HCT116 (cell line): ENCODE measurements around the gene TMCO1. TPM values are rescaled to one million over a fixed set of nuclear protein-coding genes. Genes with fewer than 3 reads are reported as not detected.

Experiments
- ATAC-seq: fragments of 200-7000 bp; cut with Tn5 transposase; 2 replicates; pipeline ENCODE4 v1.9.1; 2020; ENCODE audit warnings: mild to moderate bottlenecking, moderate library complexity
- BruUV-seq: library from RNA; stranded (reverse); fragments of 400-500 nt; replicated peaks from 2 replicates; lab custom pipeline; 2021; lab: Mats Ljungman, UMichigan
- CTCF ChIA-PET: fragments of 300-600 bp; sonication (Branson Sonifier 250); formaldehyde crosslinking; loops from one replicate; lab custom pipeline; 2021; ENCODE audit warnings: antibody characterized with exemption; lab: Charles Lee
- POLR2A ChIA-PET: fragments of 300-600, 350-600 bp; sonication (Branson Sonifier 250); formaldehyde crosslinking; loops from one replicate; lab custom pipeline; 2021; ENCODE audit warnings: antibody characterized with exemption; lab: Charles Lee
- RAD21 ChIA-PET, 2 experiments: fragments of 300-600 bp; sonication (Branson Sonifier 250); formaldehyde crosslinking; loops; one replicate each; lab custom pipeline; 2023; ENCODE audit warnings: low total read pairs in 2 of 2; ENCODE audit not compliant: uncharacterized antibody in 2 of 2, unreplicated experiment in 2 of 2, low non-redundant PET in 1 of 2; lab: Charles Lee
- DNase-seq: peaks from one replicate; pipeline ENCODE4 v3.0.0-alpha.2; 2010; ENCODE audit warnings: low read depth, low spot score
- H2AFZ ChIP-seq: fragments of 200-600 bp; shearing (Covaris generic), sonication (generic); 2 replicates; pipeline ENCODE4 v1.6.1; 2017; ENCODE audit warnings: low read depth, mixed run types, mixed read lengths, antibody characterized with exemption, low read length; ENCODE audit not compliant: poor library complexity, severe bottlenecking
- H3K27ac ChIP-seq: 2 replicates; pipeline ENCODE4 v1.5.1; 2012; ENCODE audit warnings: low read depth, low read length
- H3K27me3 ChIP-seq: fragments of 200-600 bp; sonication (generic); 2 replicates; pipeline ENCODE4 v1.6.1; 2016; ENCODE audit warnings: mixed run types, low read length, mixed read lengths; ENCODE audit not compliant: insufficient read depth
- H3K36me3 ChIP-seq, 2 experiments: fragments of 200-500 bp in 1 of 2; fragments of 200-600 bp in 1 of 2; sonication (Bioruptor generic) in 1 of 2; sonication (generic) in 1 of 2; 2 replicates each; pipeline versions ENCODE4 v1.5.1 to v1.6.1; 2014 to 2016; ENCODE audit warnings: low read length in 2 of 2, inconsistent platforms in 1 of 2, mixed read lengths in 1 of 2, mixed run types in 1 of 2; ENCODE audit not compliant: insufficient read depth in 2 of 2, control insufficient read depth in 1 of 2
- H3K4me1 ChIP-seq, 2 experiments: fragments of 200-600 bp in 1 of 2; sonication (generic) in 1 of 2; 2 replicates each; pipeline versions ENCODE4 v1.5.1 to v1.6.1; 2012 to 2017; ENCODE audit warnings: low read length in 2 of 2, inconsistent platforms in 1 of 2, mild to moderate bottlenecking in 1 of 2, mixed read lengths in 1 of 2, mixed run types in 1 of 2, moderate library complexity in 1 of 2; ENCODE audit not compliant: insufficient read depth in 2 of 2, control insufficient read depth in 1 of 2
- H3K4me2 ChIP-seq: fragments of 200-600 bp; sonication (generic); 2 replicates; pipeline ENCODE4 v1.6.1; 2017; ENCODE audit warnings: mixed run types, low read length, mixed read lengths
- H3K4me3 ChIP-seq, 2 experiments: fragments of 200-600 bp in 1 of 2; sonication (generic) in 1 of 2; replicated peaks in 1 of 2; 2 replicates each; pipeline ENCODE4 v1.5.1; 2011 to 2016; ENCODE audit warnings: low read length in 2 of 2, control low read depth in 1 of 2, low read depth in 1 of 2, mild to moderate bottlenecking in 1 of 2, mixed read lengths in 1 of 2, mixed run types in 1 of 2
- H3K79me2 ChIP-seq: fragments of 200-600 bp; sonication (generic); 2 replicates; pipeline ENCODE4 v1.6.1; 2017; ENCODE audit warnings: mild to moderate bottlenecking, mixed run types, low read length, moderate library complexity, mixed read lengths; ENCODE audit not compliant: insufficient read depth
- H3K9ac ChIP-seq: fragments of 200-600 bp; sonication (generic); 2 replicates; pipeline ENCODE4 v1.6.1; 2016; ENCODE audit warnings: low read length, mixed read lengths
- H3K9me2 ChIP-seq: fragments of 200-600 bp; sonication (generic), shearing (Covaris generic); 2 replicates; pipeline ENCODE4 v1.6.1; 2017; ENCODE audit warnings: mixed run types, mild to moderate bottlenecking, moderate library complexity; ENCODE audit not compliant: insufficient read depth
- H3K9me3 ChIP-seq, 2 experiments: fragments of 200-500 bp in 1 of 2; fragments of 200-600 bp in 1 of 2; sonication (Bioruptor generic) in 1 of 2; sonication (generic) in 1 of 2; 2 replicates each; pipeline ENCODE4 v1.6.1; 2014 to 2017; ENCODE audit warnings: low read length in 2 of 2, mixed read lengths in 2 of 2, inconsistent platforms in 1 of 2, low read depth in 1 of 2, mild to moderate bottlenecking in 1 of 2, mixed run types in 1 of 2, moderate library complexity in 1 of 2; ENCODE audit not compliant: control insufficient read depth in 1 of 2, insufficient read depth in 1 of 2
- H4K20me1 ChIP-seq: fragments of 200-600 bp; sonication (generic), shearing (Covaris generic); 2 replicates; pipeline ENCODE4 v1.6.1; 2017; ENCODE audit warnings: mixed run types, mild to moderate bottlenecking, moderate library complexity; ENCODE audit not compliant: insufficient read depth
- CBX3 ChIP-seq: IDR thresholded peaks from 2 replicates; pipeline ENCODE4 v1.6.1; 2012; ENCODE audit warnings: low read depth
- CEBPB ChIP-seq: IDR thresholded peaks from 2 replicates; pipeline ENCODE4 v1.6.1; 2012; ENCODE audit warnings: low read depth
- EGR1 ChIP-seq: IDR thresholded peaks from 2 replicates; pipeline ENCODE4 v1.6.1; 2012; ENCODE audit warnings: low read depth
- ELF1 ChIP-seq: IDR thresholded peaks from 2 replicates; pipeline ENCODE4 v1.6.1; 2012; ENCODE audit warnings: low read depth, borderline replicate concordance
- EZH2 ChIP-seq: fragments of 200-600 bp; sonication (generic); IDR thresholded peaks from 2 replicates; pipeline ENCODE4 v1.6.1; 2017; ENCODE audit warnings: antibody characterized with exemption, mixed run types
- EZH2phosphoT487 ChIP-seq: fragments of 200-600 bp; IDR thresholded peaks from 2 replicates; pipeline ENCODE4 v1.6.1; 2018; ENCODE audit warnings: antibody characterized with exemption, borderline replicate concordance
- FOSL1 ChIP-seq: IDR thresholded peaks from 2 replicates; pipeline ENCODE4 v1.6.1; 2012; ENCODE audit warnings: low read depth
- JUND ChIP-seq: IDR thresholded peaks from 2 replicates; pipeline ENCODE4 v1.6.1; 2012
- POLR2A ChIP-seq: IDR thresholded peaks from 2 replicates; pipeline ENCODE4 v1.7.0; 2011; ENCODE audit warnings: borderline replicate concordance; ENCODE audit not compliant: insufficient read depth, insufficient read length; ENCODE audit errors: extremely low read depth
- POLR2AphosphoS5 ChIP-seq: IDR thresholded peaks from 2 replicates; pipeline ENCODE4 v1.6.1; 2011; ENCODE audit warnings: mild to moderate bottlenecking, low read depth, low read length, moderate library complexity
- RAD21 ChIP-seq: IDR thresholded peaks from 2 replicates; pipeline ENCODE4 v1.6.1; 2012; ENCODE audit warnings: low read depth, mild to moderate bottlenecking
- SP1 ChIP-seq: IDR thresholded peaks from 2 replicates; pipeline ENCODE4 v1.6.1; 2012; ENCODE audit warnings: low read depth
- SRF ChIP-seq: IDR thresholded peaks from 2 replicates; pipeline ENCODE4 v1.6.1; 2012; ENCODE audit warnings: low read depth
- TCF7L2 ChIP-seq: IDR thresholded peaks from 2 replicates; pipeline ENCODE4 v1.7.0; 2011; ENCODE audit warnings: borderline replicate concordance, inconsistent platforms; ENCODE audit not compliant: insufficient read depth, insufficient read length; ENCODE audit errors: extremely low read depth
- YY1 ChIP-seq: IDR thresholded peaks from 2 replicates; pipeline ENCODE4 v1.6.1; 2011; ENCODE audit warnings: low read length, low read depth, moderate library complexity, mild to moderate bottlenecking; ENCODE audit not compliant: insufficient replicate concordance; ENCODE audit errors: extremely low read depth
- intact Hi-C: fragments of 100-400 bp; cut with micrococcal nuclease; formaldehyde crosslinking; loops from 2 replicates; pipeline ENCODE4 v1.10.0; 2022
- total RNA-seq: library from RNA; stranded (reverse); gene quantifications from one replicate; pipeline ENCODE4 v1.2.1, GENCODE V29; 2021; ENCODE audit not compliant: unreplicated experiment
- TF ChIP-seq, protein P1 (sequence below): IDR thresholded peaks from 2 replicates; pipeline ENCODE4 v1.6.1; 2012
- TF ChIP-seq, protein P2 (sequence below): IDR thresholded peaks from 2 replicates; pipeline ENCODE4 v1.6.1; 2012; ENCODE audit warnings: low read depth
- TF ChIP-seq, protein P3 (sequence below), 3 experiments: fragments of 200-600 bp in 1 of 3; sonication (generic) in 1 of 3; IDR thresholded peaks in 2 of 3; conservative IDR thresholded peaks in 1 of 3; 2 replicates each; pipeline ENCODE4 v1.5.1; 2012 to 2017; ENCODE audit warnings: low read depth in 2 of 3, low read length in 2 of 3, antibody characterized with exemption in 1 of 3, borderline replicate concordance in 1 of 3, control low read depth in 1 of 3, mild to moderate bottlenecking in 1 of 3, mixed read lengths in 1 of 3, mixed run types in 1 of 3, moderate library complexity in 1 of 3; ENCODE audit not compliant: insufficient read depth in 1 of 3
- TF ChIP-seq, protein P4 (sequence below): IDR thresholded peaks from 2 replicates; pipeline ENCODE4 v1.6.1; 2011; ENCODE audit warnings: mild to moderate bottlenecking, low read length, moderate library complexity; ENCODE audit not compliant: insufficient replicate concordance; ENCODE audit errors: extremely low read depth
- TF ChIP-seq, protein P5 (sequence below): IDR thresholded peaks from 2 replicates; pipeline ENCODE4 v1.6.1; 2012

Gene TMCO1
- total RNA-seq, 1 experiment from 2014 or later, result 61.2 TPM

DNA sequence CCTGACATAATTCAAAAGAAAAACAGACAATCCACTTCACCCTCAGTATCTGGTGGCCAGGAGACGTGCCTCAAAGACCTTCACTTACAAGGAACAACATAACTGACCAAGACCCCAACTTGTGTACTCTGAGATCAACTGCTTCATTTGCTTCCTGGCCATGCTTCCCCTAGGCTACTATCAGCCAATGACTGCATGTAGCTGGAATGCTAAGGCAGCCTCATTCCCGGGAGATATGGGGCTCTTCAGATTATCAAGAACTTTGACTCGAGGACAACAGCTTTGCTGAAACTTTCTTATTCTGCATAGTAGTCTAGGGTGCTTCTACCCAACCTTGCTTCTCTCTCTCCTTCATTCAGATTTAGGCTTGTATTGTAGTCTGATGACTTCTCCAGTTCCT, 47.1 kb upstream of the TMCO1 start (continued):
- TF ChIP-seq CBX3 (no peak), POLR2AphosphoS5 (no peak)

DNA sequence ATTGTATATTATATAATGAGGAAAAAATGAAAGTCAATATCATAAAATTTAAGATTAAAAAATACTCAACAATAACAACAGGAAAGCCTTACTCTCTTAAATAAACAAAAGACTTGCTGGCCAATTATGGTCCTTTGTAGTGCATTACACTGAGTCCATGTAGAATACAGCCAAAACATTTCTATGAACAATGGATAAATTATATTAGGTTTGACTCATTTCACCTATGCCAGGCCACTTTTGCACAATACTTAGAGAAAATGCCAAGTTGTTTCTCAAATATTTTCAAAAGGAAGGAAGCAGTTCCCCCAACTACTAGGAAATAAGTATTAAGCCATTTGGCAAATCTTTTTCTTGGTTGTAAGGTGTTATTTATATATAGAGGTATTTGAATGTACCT, 38.9 kb upstream of the TMCO1 start:
- no peak for DNase-seq
- Histone ChIP-seq H3K36me3 (no peaks in the 10 kb centered on the region), H3K27me3 (no peaks in the 10 kb centered on the region), H3K4me1 (no peaks in the 10 kb centered on the region), H4K20me1 (no peaks in the 10 kb centered on the region), H3K9ac (no peak overlapping the region), H3K9me2 (no peaks in the 10 kb centered on the region), H3K9me3 (no peaks in the 10 kb centered on the region), H3K4me2 (no peak overlapping the region), H3K79me2 (no peaks in the 10 kb centered on the region), H2AFZ (peak overlapping the region; percentile 45), H3K4me3 (no peak overlapping the region), H3K27ac (no peak overlapping the region)
- ChIA-PET CTCF (no interaction called here), RAD21 (no interaction called here), POLR2A (no interaction called here)
- intact Hi-C loops, result no loop called here
- BruUV-seq, result no TSS peak
- no peak for ATAC-seq
- TF ChIP-seq FOSL1 (no peak), EZH2phosphoT487 (no peak), JUND (no peak), EZH2 (no peak), POLR2A (no peak), ELF1 (no peak), TCF7L2 (no peak), CEBPB (no peak), CBX3 (no peak), RAD21 (no peak), SP1 (no peak), SRF (no peak), YY1 (no peak), EGR1 (no peak)
- TF ChIP-seq, protein P1, sequence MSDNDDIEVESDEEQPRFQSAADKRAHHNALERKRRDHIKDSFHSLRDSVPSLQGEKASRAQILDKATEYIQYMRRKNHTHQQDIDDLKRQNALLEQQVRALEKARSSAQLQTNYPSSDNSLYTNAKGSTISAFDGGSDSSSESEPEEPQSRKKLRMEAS, result no peak
- TF ChIP-seq, protein P2, sequence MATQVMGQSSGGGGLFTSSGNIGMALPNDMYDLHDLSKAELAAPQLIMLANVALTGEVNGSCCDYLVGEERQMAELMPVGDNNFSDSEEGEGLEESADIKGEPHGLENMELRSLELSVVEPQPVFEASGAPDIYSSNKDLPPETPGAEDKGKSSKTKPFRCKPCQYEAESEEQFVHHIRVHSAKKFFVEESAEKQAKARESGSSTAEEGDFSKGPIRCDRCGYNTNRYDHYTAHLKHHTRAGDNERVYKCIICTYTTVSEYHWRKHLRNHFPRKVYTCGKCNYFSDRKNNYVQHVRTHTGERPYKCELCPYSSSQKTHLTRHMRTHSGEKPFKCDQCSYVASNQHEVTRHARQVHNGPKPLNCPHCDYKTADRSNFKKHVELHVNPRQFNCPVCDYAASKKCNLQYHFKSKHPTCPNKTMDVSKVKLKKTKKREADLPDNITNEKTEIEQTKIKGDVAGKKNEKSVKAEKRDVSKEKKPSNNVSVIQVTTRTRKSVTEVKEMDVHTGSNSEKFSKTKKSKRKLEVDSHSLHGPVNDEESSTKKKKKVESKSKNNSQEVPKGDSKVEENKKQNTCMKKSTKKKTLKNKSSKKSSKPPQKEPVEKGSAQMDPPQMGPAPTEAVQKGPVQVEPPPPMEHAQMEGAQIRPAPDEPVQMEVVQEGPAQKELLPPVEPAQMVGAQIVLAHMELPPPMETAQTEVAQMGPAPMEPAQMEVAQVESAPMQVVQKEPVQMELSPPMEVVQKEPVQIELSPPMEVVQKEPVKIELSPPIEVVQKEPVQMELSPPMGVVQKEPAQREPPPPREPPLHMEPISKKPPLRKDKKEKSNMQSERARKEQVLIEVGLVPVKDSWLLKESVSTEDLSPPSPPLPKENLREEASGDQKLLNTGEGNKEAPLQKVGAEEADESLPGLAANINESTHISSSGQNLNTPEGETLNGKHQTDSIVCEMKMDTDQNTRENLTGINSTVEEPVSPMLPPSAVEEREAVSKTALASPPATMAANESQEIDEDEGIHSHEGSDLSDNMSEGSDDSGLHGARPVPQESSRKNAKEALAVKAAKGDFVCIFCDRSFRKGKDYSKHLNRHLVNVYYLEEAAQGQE, result no peak
- TF ChIP-seq, protein P3, sequence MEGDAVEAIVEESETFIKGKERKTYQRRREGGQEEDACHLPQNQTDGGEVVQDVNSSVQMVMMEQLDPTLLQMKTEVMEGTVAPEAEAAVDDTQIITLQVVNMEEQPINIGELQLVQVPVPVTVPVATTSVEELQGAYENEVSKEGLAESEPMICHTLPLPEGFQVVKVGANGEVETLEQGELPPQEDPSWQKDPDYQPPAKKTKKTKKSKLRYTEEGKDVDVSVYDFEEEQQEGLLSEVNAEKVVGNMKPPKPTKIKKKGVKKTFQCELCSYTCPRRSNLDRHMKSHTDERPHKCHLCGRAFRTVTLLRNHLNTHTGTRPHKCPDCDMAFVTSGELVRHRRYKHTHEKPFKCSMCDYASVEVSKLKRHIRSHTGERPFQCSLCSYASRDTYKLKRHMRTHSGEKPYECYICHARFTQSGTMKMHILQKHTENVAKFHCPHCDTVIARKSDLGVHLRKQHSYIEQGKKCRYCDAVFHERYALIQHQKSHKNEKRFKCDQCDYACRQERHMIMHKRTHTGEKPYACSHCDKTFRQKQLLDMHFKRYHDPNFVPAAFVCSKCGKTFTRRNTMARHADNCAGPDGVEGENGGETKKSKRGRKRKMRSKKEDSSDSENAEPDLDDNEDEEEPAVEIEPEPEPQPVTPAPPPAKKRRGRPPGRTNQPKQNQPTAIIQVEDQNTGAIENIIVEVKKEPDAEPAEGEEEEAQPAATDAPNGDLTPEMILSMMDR (IDR thresholded peaks at IDR 0.05 in 2 of 3, conservative IDR thresholded peaks at IDR 0.05 in 1 of 3; ENCODE audit: borderline replicate concordance in 1 of 3, insufficient read depth in 1 of 3, low read depth in 2 of 3, low read length in 2 of 3), result no peak
- TF ChIP-seq, protein P4, sequence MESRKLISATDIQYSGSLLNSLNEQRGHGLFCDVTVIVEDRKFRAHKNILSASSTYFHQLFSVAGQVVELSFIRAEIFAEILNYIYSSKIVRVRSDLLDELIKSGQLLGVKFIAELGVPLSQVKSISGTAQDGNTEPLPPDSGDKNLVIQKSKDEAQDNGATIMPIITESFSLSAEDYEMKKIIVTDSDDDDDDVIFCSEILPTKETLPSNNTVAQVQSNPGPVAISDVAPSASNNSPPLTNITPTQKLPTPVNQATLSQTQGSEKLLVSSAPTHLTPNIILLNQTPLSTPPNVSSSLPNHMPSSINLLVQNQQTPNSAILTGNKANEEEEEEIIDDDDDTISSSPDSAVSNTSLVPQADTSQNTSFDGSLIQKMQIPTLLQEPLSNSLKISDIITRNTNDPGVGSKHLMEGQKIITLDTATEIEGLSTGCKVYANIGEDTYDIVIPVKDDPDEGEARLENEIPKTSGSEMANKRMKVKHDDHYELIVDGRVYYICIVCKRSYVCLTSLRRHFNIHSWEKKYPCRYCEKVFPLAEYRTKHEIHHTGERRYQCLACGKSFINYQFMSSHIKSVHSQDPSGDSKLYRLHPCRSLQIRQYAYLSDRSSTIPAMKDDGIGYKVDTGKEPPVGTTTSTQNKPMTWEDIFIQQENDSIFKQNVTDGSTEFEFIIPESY, result no peak
- TF ChIP-seq, protein P5, sequence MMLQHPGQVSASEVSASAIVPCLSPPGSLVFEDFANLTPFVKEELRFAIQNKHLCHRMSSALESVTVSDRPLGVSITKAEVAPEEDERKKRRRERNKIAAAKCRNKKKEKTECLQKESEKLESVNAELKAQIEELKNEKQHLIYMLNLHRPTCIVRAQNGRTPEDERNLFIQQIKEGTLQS, result no peak
